Measurements from ENCODE around the gene ERBB4.

ERBB4 gene

DNA sequence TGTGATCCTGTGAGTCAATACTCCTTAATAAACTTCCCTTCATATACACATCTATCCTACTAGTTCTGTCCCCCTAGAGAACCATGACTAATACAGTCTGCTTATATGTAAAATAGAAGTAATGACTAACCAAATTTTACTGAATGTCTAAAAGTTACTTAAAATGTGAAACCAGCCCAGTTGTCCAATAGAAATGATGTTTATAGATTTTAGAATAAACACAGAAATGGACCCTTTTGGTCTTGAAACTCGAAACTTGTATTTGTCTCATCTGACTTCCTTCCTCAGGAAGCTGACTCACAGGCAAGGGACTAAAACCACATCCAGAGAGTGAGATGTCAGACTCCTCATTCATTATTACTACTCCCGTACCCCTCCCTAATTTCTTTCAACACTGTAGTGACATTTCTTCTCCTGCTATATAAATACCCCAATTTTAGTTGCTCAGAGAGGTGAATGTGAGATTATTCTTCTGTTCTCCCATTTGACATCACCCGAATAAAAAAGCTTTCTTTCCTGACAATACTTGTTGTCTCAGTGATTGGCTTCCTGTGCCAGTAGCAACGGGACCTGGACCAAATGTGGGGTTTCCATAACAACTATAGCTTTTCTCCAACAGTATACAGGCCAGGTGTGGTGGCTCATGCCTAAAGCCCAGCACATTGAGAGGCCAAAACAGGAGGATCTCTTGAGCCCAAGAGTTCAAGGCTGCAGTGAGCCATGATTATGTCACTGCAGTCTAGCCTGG is 486.0 kb downstream of the ERBB4 start:
- Histone ChIP-seq H2AFZ (ENCODE audit: low read length) (peak overlapping the region; percentile 64), H3K9me3 (replicated peaks; ENCODE audit: insufficient read depth, low read length) (no peaks in the 10 kb centered on the region), H3K27me3 (replicated peaks; ENCODE audit: insufficient read depth, low read length) (no peaks in the 10 kb centered on the region), H3K27ac (ENCODE audit: low read length) (peak overlapping the region; percentile 93), H3K36me3 (replicated peaks; ENCODE audit: insufficient read depth, low read length) (no peaks in the 10 kb centered on the region), H3K4me2 (ENCODE audit: low read depth, low read length) (peak overlapping the region; percentile 46; the same call in 1 of the 2 replicates), H4K20me1 (ENCODE audit: insufficient read depth, low read length) (no peaks in the 10 kb centered on the region), H3K4me3 (ENCODE audit: low read length) (no peak overlapping the region), H3K79me2 (ENCODE audit: low read length) (no peaks in the 10 kb centered on the region), H3K9me2 (replicated peaks; ENCODE audit: insufficient read depth, low read length) (no peaks in the 10 kb centered on the region), H3K9ac (ENCODE audit: low read length) (peak overlapping the region; percentile 44), H3K4me1 (ENCODE audit: low read length) (peaks cover 20% of the 10 kb centered on the region), H3F3A (ENCODE audit: insufficient read depth, low read length) (peaks cover 13% of the 10 kb centered on the region)
- peak; percentile 88 for DNase-seq
- TF ChIP-seq EZH2phosphoT487 (IDR thresholded peaks at IDR 0.05; ENCODE audit: low read length) = no peak
- TF ChIP-seq EZH2 (optimal IDR thresholded peaks at IDR 0.05; ENCODE audit: low read depth, low read length) = no peak
- TF ChIP-seq, protein P1, sequence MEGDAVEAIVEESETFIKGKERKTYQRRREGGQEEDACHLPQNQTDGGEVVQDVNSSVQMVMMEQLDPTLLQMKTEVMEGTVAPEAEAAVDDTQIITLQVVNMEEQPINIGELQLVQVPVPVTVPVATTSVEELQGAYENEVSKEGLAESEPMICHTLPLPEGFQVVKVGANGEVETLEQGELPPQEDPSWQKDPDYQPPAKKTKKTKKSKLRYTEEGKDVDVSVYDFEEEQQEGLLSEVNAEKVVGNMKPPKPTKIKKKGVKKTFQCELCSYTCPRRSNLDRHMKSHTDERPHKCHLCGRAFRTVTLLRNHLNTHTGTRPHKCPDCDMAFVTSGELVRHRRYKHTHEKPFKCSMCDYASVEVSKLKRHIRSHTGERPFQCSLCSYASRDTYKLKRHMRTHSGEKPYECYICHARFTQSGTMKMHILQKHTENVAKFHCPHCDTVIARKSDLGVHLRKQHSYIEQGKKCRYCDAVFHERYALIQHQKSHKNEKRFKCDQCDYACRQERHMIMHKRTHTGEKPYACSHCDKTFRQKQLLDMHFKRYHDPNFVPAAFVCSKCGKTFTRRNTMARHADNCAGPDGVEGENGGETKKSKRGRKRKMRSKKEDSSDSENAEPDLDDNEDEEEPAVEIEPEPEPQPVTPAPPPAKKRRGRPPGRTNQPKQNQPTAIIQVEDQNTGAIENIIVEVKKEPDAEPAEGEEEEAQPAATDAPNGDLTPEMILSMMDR (IDR thresholded peaks at IDR 0.05; ENCODE audit: low read length) = no peak

DNA sequence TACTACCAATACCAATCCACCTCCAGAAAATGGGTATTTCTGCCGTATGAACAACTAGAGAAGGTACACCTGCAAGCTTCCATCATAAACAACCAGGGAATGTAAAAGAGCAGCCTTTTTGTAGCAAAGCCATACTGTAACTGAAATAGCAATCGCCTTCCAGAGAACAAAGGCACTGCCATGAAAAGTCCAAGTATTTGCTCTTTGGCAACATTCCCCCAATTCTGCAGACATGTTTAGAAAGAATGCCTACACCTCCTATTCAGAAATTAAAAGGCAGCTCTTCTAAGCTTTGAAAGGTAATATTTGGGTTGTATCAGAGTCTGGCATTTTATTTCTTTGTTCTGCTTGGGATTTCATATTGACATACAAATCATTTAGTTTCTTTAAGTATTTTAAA is 487.7 kb downstream of the ERBB4 start:
- no peaks in the 10 kb centered on the region for H3K36me3 ChIP-seq (replicated peaks; ENCODE audit: insufficient read depth, low read length)
- no peak overlapping the region for H3K4me2 ChIP-seq (ENCODE audit: low read depth, low read length)
- no peak for DNase-seq
- H3K4me3 ChIP-seq (ENCODE audit: low read length) = no peak overlapping the region
- no peaks in the 10 kb centered on the region for H4K20me1 ChIP-seq (ENCODE audit: insufficient read depth, low read length)
- peaks cover 13% of the 10 kb centered on the region for H3F3A ChIP-seq (ENCODE audit: insufficient read depth, low read length)
- H2AFZ ChIP-seq (ENCODE audit: low read length) = no peak overlapping the region
- peaks cover 20% of the 10 kb centered on the region for H3K4me1 ChIP-seq (ENCODE audit: low read length)
- H3K79me2 ChIP-seq (ENCODE audit: low read length) = no peaks in the 10 kb centered on the region
- H3K9me3 ChIP-seq (replicated peaks; ENCODE audit: insufficient read depth, low read length) = no peaks in the 10 kb centered on the region
- no peaks in the 10 kb centered on the region for H3K9me2 ChIP-seq (replicated peaks; ENCODE audit: insufficient read depth, low read length)
- no peak overlapping the region for H3K27ac ChIP-seq (ENCODE audit: low read length)
- TF ChIP-seq, protein P1 (IDR thresholded peaks at IDR 0.05; ENCODE audit: low read length) = no peak
- TF ChIP-seq EZH2 (optimal IDR thresholded peaks at IDR 0.05; ENCODE audit: low read depth, low read length) (no peak), EZH2phosphoT487 (IDR thresholded peaks at IDR 0.05; ENCODE audit: low read length) (no peak)
- no peaks in the 10 kb centered on the region for H3K27me3 ChIP-seq (replicated peaks; ENCODE audit: insufficient read depth, low read length)
- no peak overlapping the region for H3K9ac ChIP-seq (ENCODE audit: low read length)

DNA sequence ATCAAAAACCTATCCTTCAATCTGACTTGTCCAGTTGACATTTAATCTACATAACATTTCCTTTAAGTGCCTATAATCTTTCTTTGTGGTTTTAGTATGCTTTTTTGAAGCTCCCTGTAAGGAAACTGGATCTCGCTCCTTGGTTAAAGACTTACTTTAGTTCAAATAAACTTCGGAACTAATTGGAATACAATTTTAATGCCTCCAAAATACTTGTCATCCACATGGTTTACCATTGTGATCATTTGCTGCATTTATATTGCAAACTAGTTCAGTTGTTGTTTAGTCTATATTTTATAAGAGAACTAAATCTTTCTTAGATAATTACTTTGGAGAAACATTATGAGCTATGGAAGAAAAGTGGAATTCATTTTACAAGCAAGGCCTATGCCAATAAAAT is 496.0 kb downstream of the ERBB4 start:
- Histone ChIP-seq H2AFZ (ENCODE audit: low read length) (no peak overlapping the region), H3K9ac (ENCODE audit: low read length) (no peak overlapping the region), H3K9me3 (replicated peaks; ENCODE audit: insufficient read depth, low read length) (no peaks in the 10 kb centered on the region), H4K20me1 (ENCODE audit: insufficient read depth, low read length) (no peaks in the 10 kb centered on the region), H3K4me1 (ENCODE audit: low read length) (no peaks in the 10 kb centered on the region), H3K4me2 (ENCODE audit: low read depth, low read length) (no peak overlapping the region), H3K4me3 (ENCODE audit: low read length) (no peak overlapping the region), H3K9me2 (replicated peaks; ENCODE audit: insufficient read depth, low read length) (no peaks in the 10 kb centered on the region), H3K36me3 (replicated peaks; ENCODE audit: insufficient read depth, low read length) (no peaks in the 10 kb centered on the region), H3F3A (ENCODE audit: insufficient read depth, low read length) (no peaks in the 10 kb centered on the region), H3K27ac (ENCODE audit: low read length) (no peak overlapping the region), H3K27me3 (replicated peaks; ENCODE audit: insufficient read depth, low read length) (no peaks in the 10 kb centered on the region), H3K79me2 (ENCODE audit: low read length) (no peaks in the 10 kb centered on the region)
- TF ChIP-seq EZH2phosphoT487 (IDR thresholded peaks at IDR 0.05; ENCODE audit: low read length) = no peak
- TF ChIP-seq EZH2 (optimal IDR thresholded peaks at IDR 0.05; ENCODE audit: low read depth, low read length) = no peak
- TF ChIP-seq, protein P1 (IDR thresholded peaks at IDR 0.05; ENCODE audit: low read length) = no peak
- no peak for DNase-seq

Measured in MM.1S (cell line).